Kidney (tissue), 22 donors: ENCODE measurements around the gene COL4A3. TPM values are rescaled to one million over a fixed set of nuclear protein-coding genes. Genes with fewer than 3 reads are reported as not detected.

Source experiments
- DNase-seq, 5 donors: peaks; one replicate each; pipeline ENCODE4 v3.0.0-alpha.2; 2013 to 2020
- FAIRE-seq: peaks from 2 replicates; lab custom pipeline; 2012; peaks lifted over from hg19 to GRCh38; lab: Jason Lieb, UNC
- H3K27ac ChIP-seq, 2 donors: one replicate each; pipeline ENCODE4 v1.7.0; 2013; ENCODE audit warnings: low read depth in 2 of 2, low read length in 2 of 2, inconsistent platforms in 1 of 2
- H3K27me3 ChIP-seq: one replicate; pipeline ENCODE4 v1.7.1; 2013; ENCODE audit warnings: low read length, inconsistent platforms; ENCODE audit not compliant: control insufficient read depth, insufficient read depth
- H3K36me3 ChIP-seq, 3 donors: one replicate each; pipeline versions ENCODE4 v1.7.0 to v1.7.1; 2013; ENCODE audit warnings: low read length in 3 of 3, control low read depth in 1 of 3, inconsistent platforms in 1 of 3; ENCODE audit not compliant: insufficient read depth in 3 of 3, control insufficient read depth in 2 of 3
- H3K4me1 ChIP-seq, 3 donors: one replicate each; pipeline versions ENCODE4 v1.7.0 to v1.7.1; 2013; ENCODE audit warnings: low read length in 3 of 3, inconsistent platforms in 1 of 3, low read depth in 1 of 3; ENCODE audit not compliant: control insufficient read depth in 2 of 3, insufficient read depth in 2 of 3
- H3K4me3 ChIP-seq, 3 donors: one replicate each; pipeline versions ENCODE4 v1.7.0 to v1.8.1; 2013; ENCODE audit warnings: low read length in 3 of 3, control low read depth in 1 of 3, inconsistent platforms in 1 of 3
- H3K9ac ChIP-seq, 3 donors: one replicate each; pipeline versions ENCODE4 v1.7.0 to v1.7.1; 2013; ENCODE audit warnings: low read length in 3 of 3, control low read depth in 1 of 3, inconsistent platforms in 1 of 3
- H3K9me3 ChIP-seq, 3 donors: one replicate each; pipeline versions ENCODE4 v1.7.0 to v1.7.1; 2013; ENCODE audit warnings: low read length in 3 of 3, control low read depth in 1 of 3, inconsistent platforms in 1 of 3; ENCODE audit not compliant: control insufficient read depth in 2 of 3, insufficient read depth in 1 of 3
- CTCF ChIP-seq: IDR thresholded peaks from 3 replicates; pipeline ENCODE4 v1.5.1; 2012; ENCODE audit warnings: mild to moderate bottlenecking, moderate library complexity, borderline replicate concordance; ENCODE audit not compliant: insufficient read depth; ENCODE audit errors: extremely low read depth
- intact Hi-C: fragments of 100-400 bp; cut with DNase I; formaldehyde crosslinking; loops from one replicate; pipeline ENCODE4 v1.11.1; 2022
- long read RNA-seq, 10 donors: library from polyadenylated mRNA in 1 of 10; unstranded in 1 of 10; transcript quantifications; one replicate each; pipeline ENCODE4 v2.0.0 and lab custom pipeline, GENCODE V29; 2021 to 2026
- polyA plus RNA-seq: library from polyadenylated mRNA; stranded (reverse); fragments of 350-450 nt; fragmentation: Illumina TruSeq; extraction: RNeasy Lipid Tissue Mini Kit (QIAGEN cat#74804); gene quantifications from one replicate; pipeline ENCODE4 v1.2.3, GENCODE V29; 2014; ENCODE audit warnings: low read depth, low replicate concordance; ENCODE audit not compliant: insufficient read depth
- total RNA-seq: library from RNA; stranded (reverse); fragmentation: NEBNext Ultra II Directional; extraction: Animal tissue kit (Norgen Biotek cat#: 25700); gene quantifications from one replicate; pipeline ENCODE4 v1.2.1, GENCODE V29; 2021
- donor health status: control.
- donor health status: control.
- donor health status: control.
- donor health status: control.
- donor health status: control.
- donor health status: DM: yes; HTN: yes; CAD: no.
- donor health status: Normal renal cell carcinoma (clear cell type).

The COL4A3 gene
- total RNA-seq (48.8 TPM), polyA plus RNA-seq (20.8 TPM)
- long read RNA-seq, donor 1, result 0 reads
- long read RNA-seq, donor 2, partial matches to known transcripts, result 21 of 22 reads
- long read RNA-seq, donor 2, other reads (novel, unspliced or antisense), result 0 of 22 reads
- long read RNA-seq, donor 3, partial matches to known transcripts, result 19 of 21 reads
- long read RNA-seq, donor 3, other reads (novel, unspliced or antisense), result 0 of 21 reads
- long read RNA-seq, donor 4, full-length matches to known transcripts, result 1 of 1 reads
- long read RNA-seq, donor 4, partial matches to known transcripts, result 0 of 1 reads
- long read RNA-seq, donor 4, other reads (novel, unspliced or antisense), result 0 of 1 reads
- long read RNA-seq, donor 5, result 0 reads
- long read RNA-seq, donor 6, result 0 reads
- long read RNA-seq, donor 7, partial matches to known transcripts, result 17 of 42 reads
- long read RNA-seq, donor 7, other reads (novel, unspliced or antisense), result 25 of 42 reads
- long read RNA-seq, donor 8, result 0 reads
- long read RNA-seq, donor 9, partial matches to known transcripts, result 0 of 1 reads
- long read RNA-seq, donor 9, other reads (novel, unspliced or antisense), result 0 of 1 reads
- long read RNA-seq, donor 10, partial matches to known transcripts, result 34 of 34 reads
- long read RNA-seq, donor 10, other reads (novel, unspliced or antisense), result 0 of 34 reads

GRCh38 chr2:227163998-227164762, at the start of gene COL4A3, which contains the start of gene COL4A4:
TSS of gene COL4A3 (plus strand) at chr2:227164624. CDS start at chr2:227164727, 103 bp downstream.
TSS of gene COL4A4 (minus strand) at chr2:227164205. CDS start at chr2:227147483, 16,722 bp downstream.
- no peak for FAIRE-seq
- intact Hi-C loops, result no loop called here
- DNase-seq, result peak; percentile 53 to 94 (median 67)
- Histone ChIP-seq H3K4me3 (peak within 1 kb of the TSS; percentile 52 to 75 (median 72)), H3K9ac (peak within 1 kb of the TSS; percentile 29 to 73 (median 51)), H3K9me3 (no peaks in the 10 kb centered on the region), H3K4me1 (peaks cover 0 to 8% (median 3%) of the 10 kb centered on the region in 3 donors), H3K27me3 (peaks cover 21% of the 10 kb centered on the region), H3K36me3 (no peaks in the 10 kb centered on the region), H3K27ac (peak within 1 kb of the TSS; percentile 80 to 88)
- no peak for TF ChIP-seq CTCF

GRCh38 chr2:227115761-227116160, 48.7 kb upstream of the COL4A3 start:
- Histone ChIP-seq H3K9ac (no peak overlapping the region), H3K27ac (no peak overlapping the region), H3K27me3 (no peaks in the 10 kb centered on the region), H3K4me3 (no peak overlapping the region), H3K4me1 (no peaks in the 10 kb centered on the region), H3K36me3 (peaks cover 0 to 38% (median 3%) of the 10 kb centered on the region in 3 donors), H3K9me3 (no peaks in the 10 kb centered on the region)
- FAIRE-seq, result no peak
- TF ChIP-seq CTCF, result no peak
- intact Hi-C loops, result no loop called here
- no peak for DNase-seq

DNA sequence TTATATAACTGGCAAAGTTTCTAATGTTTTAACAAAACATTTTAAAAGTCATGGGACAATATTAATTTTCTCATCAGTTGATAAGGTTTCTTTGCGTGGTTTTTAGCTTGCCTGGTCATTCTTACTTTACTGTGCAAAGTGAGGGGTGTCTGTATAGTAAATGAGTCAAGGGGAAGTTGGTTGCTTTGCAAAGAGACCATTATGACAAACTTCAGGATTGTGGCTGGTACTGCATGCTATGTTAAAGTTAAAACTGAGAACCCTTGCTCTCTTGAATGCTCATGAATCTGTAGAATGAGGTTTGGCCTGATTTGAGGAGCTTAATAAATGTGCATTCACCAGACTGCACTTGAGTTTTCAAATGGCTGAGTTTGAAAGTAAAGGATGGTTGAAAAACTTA, 47.4 kb upstream of the COL4A3 start:
- H3K9ac ChIP-seq, result no peak overlapping the region
- DNase-seq, result no peak
- H3K36me3 ChIP-seq, result peaks cover 0 to 31% (median 3%) of the 10 kb centered on the region in 3 donors
- TF ChIP-seq CTCF, result no peak
- H3K27ac ChIP-seq, result no peak overlapping the region
- H3K27me3 ChIP-seq, result no peaks in the 10 kb centered on the region
- intact Hi-C loops, result no loop called here
- H3K4me1 ChIP-seq, result no peaks in the 10 kb centered on the region
- H3K9me3 ChIP-seq, result no peaks in the 10 kb centered on the region
- no peak for FAIRE-seq
- H3K4me3 ChIP-seq, result no peak overlapping the region
